IMR-90 (cell line): ENCODE data around the gene PAIP1.

Source experiments
- CTCF ChIP-seq: conservative IDR thresholded peaks from 2 replicates; pipeline ENCODE4 v1.5.1; 2012; ENCODE audit warnings: mild to moderate bottlenecking, low read depth, low read length, improper control_type of control experiment
- ELK1 ChIP-seq: fragments of 150-350 bp; IDR thresholded peaks from 2 replicates; pipeline ENCODE4 v1.6.1; 2016; ENCODE audit warnings: low read depth, mild to moderate bottlenecking, low read length, moderate library complexity, borderline replicate concordance
- MAFK ChIP-seq: IDR thresholded peaks from 2 replicates; pipeline ENCODE4 v1.6.1; 2012; ENCODE audit warnings: low read depth, low read length, improper control_type of control experiment
- MAZ ChIP-seq: IDR thresholded peaks from 2 replicates; pipeline ENCODE4 v1.6.1; 2012; ENCODE audit warnings: low read depth, mild to moderate bottlenecking, low read length, improper control_type of control experiment, moderate library complexity, borderline replicate concordance
- NFE2L2 ChIP-seq: fragments of 150-350 bp; IDR thresholded peaks from 2 replicates; pipeline ENCODE4 v1.6.1; 2016; ENCODE audit warnings: low read depth, mild to moderate bottlenecking, low read length
- POLR2A ChIP-seq: IDR thresholded peaks from 2 replicates; pipeline ENCODE4 v1.6.1; 2012; ENCODE audit warnings: mild to moderate bottlenecking, low read depth, low read length
- RFX5 ChIP-seq: IDR thresholded peaks from 2 replicates; pipeline ENCODE4 v1.8.0; 2012; ENCODE audit warnings: low read depth, mild to moderate bottlenecking, low read length, moderate library complexity
- SMC3 ChIP-seq: fragments of 150-350 bp; IDR thresholded peaks from 2 replicates; pipeline ENCODE4 v1.6.1; 2016; ENCODE audit warnings: low read depth, mild to moderate bottlenecking, antibody characterized with exemption, low read length, moderate library complexity
- USF2 ChIP-seq: fragments of 150-350 bp; IDR thresholded peaks from 2 replicates; pipeline ENCODE4 v1.6.1; 2017; ENCODE audit warnings: mild to moderate bottlenecking, antibody characterized with exemption, low read length, low read depth

- no peak for TF ChIP-seq CTCF
- TF ChIP-seq POLR2A, result no peak
- no peak for TF ChIP-seq SMC3
- TF ChIP-seq MAZ, result no peak
- TF ChIP-seq ELK1, result no peak
- TF ChIP-seq USF2, result no peak
- TF ChIP-seq MAFK, result no peak
- no peak for TF ChIP-seq RFX5
- no peak for TF ChIP-seq NFE2L2
These were observed 3.3 kb upstream of the PAIP1 start for GRCh38 chr5:43560128-43560527.
